Ramos (cell line): ENCODE measurements around the gene AGAP1.

Source experiments
- in situ Hi-C: fragments of 300-500 bp; cut with MboI; formaldehyde crosslinking; loops from one replicate; pipeline ENCODE4 v1.14.3; 2022; ENCODE audit warnings: low sequenced_read_pairs; ENCODE audit not compliant: unreplicated experiment

The AGAP1 gene

DNA sequence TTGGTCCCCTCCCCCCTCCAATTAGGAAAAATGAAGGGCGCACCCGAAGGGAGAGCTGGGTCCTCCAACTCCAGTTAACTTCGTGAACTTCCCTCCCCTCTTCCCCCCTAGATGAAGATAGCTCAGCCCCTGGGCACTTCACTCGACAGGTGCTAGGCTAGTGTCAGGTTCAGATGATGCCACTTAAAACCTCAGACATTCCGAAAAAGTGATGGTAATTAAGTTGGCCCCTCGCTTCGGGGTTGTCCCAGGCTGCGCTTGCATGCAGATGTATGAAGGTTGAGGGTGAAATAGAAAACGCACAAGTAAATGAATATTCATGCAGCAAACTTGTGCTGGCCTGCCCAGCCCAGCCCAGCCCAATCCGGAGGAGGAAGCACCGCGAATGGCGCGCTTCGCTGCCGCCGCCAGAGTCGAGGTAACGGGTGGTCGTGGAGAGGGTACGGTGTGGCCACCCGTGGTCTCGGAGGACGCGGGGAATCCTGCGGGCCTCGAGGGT, 677.4 kb downstream of the AGAP1 start:
- in situ Hi-C loops: no loop called here

DNA sequence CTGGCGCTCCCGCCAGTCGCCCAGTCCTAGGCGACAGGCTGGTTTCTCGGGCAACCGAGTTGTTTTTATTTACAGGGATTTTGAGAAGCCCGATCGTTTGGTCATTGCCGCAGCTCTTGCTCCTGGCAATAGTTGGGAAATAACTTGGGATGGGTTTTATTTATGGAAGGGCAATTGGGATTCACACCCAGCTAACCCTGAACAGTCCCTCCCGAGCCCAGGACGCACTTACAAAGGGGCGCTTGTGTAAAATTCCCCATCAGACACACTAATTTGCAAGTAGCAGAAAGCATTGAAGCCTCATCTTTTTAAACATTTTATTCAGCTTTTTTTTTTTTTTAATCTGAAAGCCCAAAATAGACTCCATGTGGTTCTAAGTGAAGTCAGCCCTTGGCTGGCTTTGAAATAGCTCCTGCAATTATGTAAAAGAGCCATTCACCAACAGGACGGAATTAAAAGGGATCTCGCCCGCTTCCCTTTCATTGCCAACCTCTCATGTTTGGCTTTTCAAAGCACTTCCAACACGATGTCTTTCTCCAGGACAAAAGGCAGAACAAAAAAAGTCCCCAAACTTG, 677.9 kb downstream of the AGAP1 start:
- in situ Hi-C loops: no loop called here

DNA sequence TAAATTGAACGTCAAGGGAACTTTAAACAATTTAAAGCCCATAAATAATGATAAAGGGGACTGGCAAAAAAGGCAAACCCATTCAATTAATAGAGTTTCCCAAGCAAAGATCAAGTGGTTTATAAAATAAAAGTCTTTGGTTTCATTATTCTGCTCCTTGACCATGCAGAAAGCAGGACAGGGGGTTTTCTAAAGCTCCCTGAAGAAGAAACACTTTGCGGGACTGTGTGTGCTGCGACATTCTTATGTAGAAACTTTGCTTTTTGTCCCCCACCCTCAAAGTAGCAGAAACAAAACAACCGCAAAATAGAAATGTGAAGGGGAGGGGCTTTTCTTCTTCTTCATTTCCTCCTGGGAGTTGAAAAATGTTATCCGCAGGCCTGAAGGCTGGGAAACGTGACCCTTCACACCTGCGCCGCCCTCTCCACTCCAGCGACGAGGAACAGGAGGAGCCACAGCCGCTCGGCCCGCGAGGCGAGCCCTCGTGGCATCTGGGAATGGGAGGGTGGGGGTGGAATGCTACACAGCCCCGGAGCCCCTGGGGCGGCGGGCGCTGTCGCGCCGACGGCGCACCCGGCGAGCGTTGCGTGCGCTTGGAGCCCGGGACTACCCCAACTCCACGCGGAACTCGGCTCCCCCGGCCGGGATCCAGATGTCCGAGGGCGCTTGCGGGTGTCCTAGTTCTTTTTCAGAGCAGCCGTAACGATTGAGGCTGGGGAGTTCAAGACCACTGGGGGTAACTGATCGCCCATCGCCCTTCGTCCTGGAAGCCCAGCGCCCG, 678.6 kb downstream of the AGAP1 start:
- in situ Hi-C loops: no loop called here

GRCh38 chr2:236173036-236173728, 679.3 kb downstream of the AGAP1 start:
- in situ Hi-C loops: no loop called here

DNA sequence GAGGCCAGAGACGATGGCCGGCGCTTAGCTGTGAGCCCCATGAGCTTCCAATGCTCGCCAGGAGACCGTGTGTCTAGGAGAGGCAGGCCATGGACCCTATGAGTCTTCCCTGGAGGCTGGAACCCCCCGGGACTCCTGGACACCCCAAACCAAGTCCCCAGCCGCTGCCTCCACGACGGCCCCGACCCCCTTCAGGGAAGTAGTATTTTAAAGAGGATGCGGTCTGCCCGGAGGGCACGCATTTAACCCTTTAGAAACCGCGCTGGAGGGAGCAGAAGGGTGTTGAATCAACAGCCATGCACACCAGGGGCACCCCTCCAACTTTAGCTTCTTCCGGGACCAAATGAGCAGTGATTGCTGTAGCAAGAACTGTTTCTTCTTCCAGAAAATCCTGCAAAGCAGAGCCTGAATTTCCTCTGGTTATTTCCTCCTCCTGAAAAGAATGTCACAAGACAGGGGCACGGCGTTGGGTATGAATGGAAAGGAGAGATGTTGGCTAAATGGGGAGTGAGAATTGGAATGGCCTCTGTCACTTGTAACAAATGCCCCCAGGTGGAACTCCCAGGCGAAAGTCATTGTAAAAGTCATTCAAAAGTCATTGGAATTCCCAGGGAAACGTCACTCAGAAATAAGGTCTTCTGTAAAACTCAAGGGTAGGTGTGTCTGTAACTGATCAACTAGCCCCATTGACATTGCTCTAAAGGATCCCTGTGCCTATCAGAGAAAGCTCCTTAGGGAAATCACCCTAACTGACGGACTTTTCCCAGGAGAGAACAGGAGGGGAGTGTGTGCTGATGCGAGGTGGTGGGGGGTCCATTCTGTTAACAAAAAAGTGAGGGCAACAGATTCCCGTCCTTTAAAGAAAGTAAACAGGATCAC, 680.1 kb downstream of the AGAP1 start:
- in situ Hi-C loops: no loop called here

DNA sequence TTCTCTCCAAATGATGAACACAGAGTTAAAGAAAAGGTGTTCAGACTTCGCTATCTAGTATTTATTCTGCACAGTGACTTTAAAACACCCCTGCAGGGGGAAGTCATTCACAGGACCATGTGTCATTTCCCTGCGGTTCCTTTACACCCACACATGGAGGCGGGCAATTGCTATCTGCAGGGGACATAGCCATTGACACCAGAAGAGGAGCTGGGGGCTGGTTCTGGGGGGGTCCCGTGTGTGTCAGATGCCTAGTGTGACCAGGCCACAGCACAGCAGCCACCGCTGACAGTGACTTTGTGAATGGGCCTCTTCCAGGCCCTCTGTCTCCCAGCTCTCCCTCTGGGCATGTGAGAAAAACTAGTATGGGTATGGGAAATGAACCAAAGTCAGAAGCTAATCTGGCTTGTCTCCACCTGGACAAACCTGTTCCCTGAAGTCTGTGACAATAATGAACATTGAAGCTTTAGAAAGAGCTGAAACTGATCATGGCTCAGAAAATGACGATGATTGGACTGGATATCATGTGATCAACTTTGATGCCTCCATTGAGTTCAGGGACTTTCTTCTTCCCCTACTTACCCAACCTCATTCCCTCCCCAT, 681.8 kb downstream of the AGAP1 start:
- in situ Hi-C loops: no loop called here

GRCh38 chr2:236176417-236176816, 682.6 kb downstream of the AGAP1 start:
- in situ Hi-C loops: no loop called here

- in situ Hi-C loops: no loop called here
Measured at GRCh38 chr2:236176951-236177350, 683.1 kb downstream of the AGAP1 start.

GRCh38 chr2:236177604-236177966, 683.7 kb downstream of the AGAP1 start:
- in situ Hi-C loops: no loop called here

- in situ Hi-C loops: no loop called here
Measured at GRCh38 chr2:236177967-236178889, 684.4 kb downstream of the AGAP1 start.

DNA sequence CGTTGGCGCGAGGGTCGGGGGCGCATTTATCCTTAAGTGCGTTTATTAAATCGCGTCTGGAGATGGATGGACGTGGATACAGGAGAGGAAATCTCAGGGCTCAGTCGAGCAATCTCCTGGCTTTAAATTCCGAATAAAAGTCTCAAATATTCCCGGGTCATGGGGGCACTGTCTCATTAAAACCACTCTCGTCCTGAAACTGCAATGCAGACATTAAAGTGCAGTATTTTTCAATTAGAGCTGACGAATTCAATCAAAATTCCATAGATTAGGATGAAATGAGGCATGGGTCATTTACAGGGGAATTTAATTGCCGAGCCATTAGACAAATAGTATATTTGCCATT, 685.0 kb downstream of the AGAP1 start:
- in situ Hi-C loops: no loop called here

DNA sequence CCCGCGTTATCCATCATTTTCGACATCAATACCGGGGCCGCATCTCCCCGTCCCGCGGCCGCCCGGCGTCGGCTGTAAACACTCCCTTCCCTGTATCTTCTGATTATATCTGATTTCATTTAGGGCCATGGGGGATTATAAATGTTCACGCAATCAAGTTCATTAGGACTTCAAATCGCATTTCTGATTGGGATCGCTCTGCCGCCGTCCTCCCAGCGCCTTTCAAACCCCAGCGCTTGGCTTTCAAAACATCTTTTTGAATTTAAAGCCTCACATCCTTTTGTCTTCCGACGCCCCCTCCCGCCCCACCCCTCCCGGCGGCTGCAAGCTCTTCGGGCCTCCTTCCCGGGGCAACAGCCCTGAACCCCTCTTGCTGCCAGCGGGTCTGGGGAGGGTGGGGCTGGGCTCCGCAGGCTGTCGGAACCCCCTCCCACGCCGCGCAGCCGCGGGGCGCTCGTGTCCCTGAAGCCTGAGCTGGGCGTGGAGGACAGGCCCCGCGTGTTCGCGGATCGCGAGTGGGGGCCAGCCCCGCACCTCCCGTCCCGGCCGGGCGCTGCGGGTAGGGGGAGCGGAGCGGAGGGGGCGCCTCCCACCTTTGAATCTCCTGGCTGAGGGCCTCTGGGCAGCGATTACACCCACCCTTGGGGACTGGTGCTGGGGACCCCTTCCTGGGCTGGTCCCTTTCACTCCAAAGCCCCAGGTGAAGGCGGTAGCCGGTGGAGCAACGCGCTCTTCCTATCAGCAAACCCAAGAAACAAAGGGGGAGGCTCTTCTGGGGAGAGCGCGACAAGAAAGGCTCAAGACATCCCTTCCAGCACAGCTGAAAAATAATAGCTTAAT, 685.6 kb downstream of the AGAP1 start:
- in situ Hi-C loops: loop anchor here (10.0 kb wide), 1 partner anchor 415 kb away; no protein-coding TSS in a partner anchor

DNA sequence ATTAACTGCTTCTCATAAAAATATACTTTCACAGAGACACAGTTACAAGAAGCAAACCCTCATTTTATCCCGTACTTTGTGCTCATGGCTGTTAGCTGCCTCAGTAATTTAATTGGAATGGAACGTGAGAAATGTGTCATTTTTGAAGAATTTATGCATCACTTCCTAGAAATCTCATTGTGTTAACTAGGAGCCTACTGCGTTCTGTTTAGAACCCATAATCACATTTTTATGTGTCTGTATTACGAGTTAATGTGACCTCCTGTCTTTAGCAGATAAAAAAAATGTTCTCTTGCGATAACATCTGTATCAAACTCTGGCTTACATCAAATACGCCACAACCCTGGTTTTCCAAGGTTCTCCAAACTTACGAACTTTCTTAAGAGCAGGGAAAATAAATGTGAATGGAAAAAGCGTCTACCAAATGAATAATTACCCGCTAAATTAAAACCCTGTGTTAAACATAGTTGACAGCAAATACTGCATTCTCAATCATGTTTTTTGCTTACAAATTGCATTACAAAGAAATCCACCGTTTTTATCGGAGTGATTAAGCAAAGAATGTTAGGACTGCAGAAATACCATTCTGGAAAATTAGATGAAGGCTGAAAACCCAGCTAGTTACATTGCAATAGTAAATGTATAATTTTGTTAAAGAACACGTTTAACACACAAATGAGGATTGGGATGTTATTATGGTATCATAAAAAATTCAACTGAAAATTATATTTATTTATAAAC, 686.4 kb downstream of the AGAP1 start:
- in situ Hi-C loops: loop anchor here (10.0 kb wide), 1 partner anchor 415 kb away; no protein-coding TSS in a partner anchor

- in situ Hi-C loops: loop anchor here (10.0 kb wide), 1 partner anchor 416 kb away; no protein-coding TSS in a partner anchor
Measured at GRCh38 chr2:236180831-236181453, 687.1 kb downstream of the AGAP1 start.
